GM12865 (cell line): ENCODE measurements around the gene ZFP62.

Experiments
- DNase-seq: peaks from one replicate; pipeline ENCODE4 v3.0.0; 2010; ENCODE audit warnings: low read depth
- H3K4me3 ChIP-seq: 2 replicates; pipeline ENCODE4 v1.5.1; 2011; ENCODE audit warnings: mild to moderate bottlenecking, low read depth, low read length, control low read depth
- CTCF ChIP-seq: IDR thresholded peaks from 2 replicates; pipeline ENCODE4 v1.5.1; 2011; ENCODE audit warnings: low read length, control low read depth, low read depth, inconsistent platforms; ENCODE audit not compliant: insufficient read depth; ENCODE audit errors: missing control alignments

The ZFP62 gene

GRCh38 chr5:180860887-180861822 lies at the start of gene ZFP62:
TSS of gene ZFP62 (minus strand) at chr5:180861276. CDS start at chr5:180861219, 57 bp downstream.
- H3K4me3 ChIP-seq: peak within 1 kb of the TSS; percentile 97
- TF ChIP-seq CTCF: no peak
- peak; percentile 97 for DNase-seq

DNA sequence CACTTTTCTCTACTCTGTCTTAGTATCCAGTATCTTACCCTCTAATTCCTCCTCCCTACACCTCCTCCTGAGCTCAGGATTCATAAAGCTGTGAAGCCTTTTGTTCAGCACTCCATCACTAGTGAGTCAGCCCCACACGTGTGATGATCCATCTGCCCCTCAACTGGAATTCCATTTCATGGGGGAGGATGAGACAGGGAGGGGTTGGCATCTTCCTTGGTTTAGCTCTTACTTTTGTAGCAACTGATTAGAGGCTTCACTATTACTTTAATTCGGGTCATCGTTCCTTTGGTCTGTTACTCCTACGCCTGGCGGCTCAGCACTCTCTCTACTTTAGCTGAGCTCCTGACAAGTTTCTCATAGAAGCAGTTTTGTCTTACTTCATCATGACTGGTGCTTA lies 49.7 kb upstream of the ZFP62 start:
- no peak for DNase-seq
- no peak for TF ChIP-seq CTCF
- no peak overlapping the region for H3K4me3 ChIP-seq

GRCh38 chr5:180910182-180910581 lies 49.1 kb upstream of the ZFP62 start:
- TF ChIP-seq CTCF: no peak
- no peak for DNase-seq
- no peak overlapping the region for H3K4me3 ChIP-seq

- DNase-seq: peak; percentile 17
- no peak for TF ChIP-seq CTCF
- no peak overlapping the region for H3K4me3 ChIP-seq
These were observed 48.7 kb upstream of the ZFP62 start for GRCh38 chr5:180909782-180910181.

GRCh38 chr5:180908998-180909731 lies 48.1 kb upstream of the ZFP62 start:
- peak; percentile 47 for DNase-seq
- TF ChIP-seq CTCF: no peak
- no peak overlapping the region for H3K4me3 ChIP-seq

DNA sequence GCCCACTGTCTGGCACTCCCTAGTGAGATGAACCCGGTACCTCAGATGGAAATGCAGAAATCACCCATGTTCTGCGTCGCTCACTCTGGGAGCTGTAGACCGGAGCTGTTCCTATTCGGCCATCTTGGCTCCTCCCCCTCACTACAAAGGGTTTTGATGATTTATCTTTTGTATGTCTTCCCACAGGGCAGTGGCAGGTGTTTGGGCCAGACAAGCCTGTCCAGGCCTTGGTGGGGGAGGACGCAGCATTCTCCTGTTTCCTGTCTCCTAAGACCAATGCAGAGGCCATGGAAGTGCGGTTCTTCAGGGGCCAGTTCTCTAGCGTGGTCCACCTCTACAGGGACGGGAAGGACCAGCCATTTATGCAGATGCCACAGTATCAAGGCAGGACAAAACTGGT lies 47.3 kb upstream of the ZFP62 start:
- no peak overlapping the region for H3K4me3 ChIP-seq
- no peak for TF ChIP-seq CTCF
- DNase-seq: no peak
